Esophagus muscularis mucosa (tissue), 3 donors: ENCODE results near the gene USP24.

ENCODE experiments used
- POLR2AphosphoS5 ChIP-seq, 2 donors: sonication (generic); formaldehyde crosslinking; IDR thresholded peaks; one replicate each; pipeline ENCODE4 v1.6.1; 2017; ENCODE audit warnings: antibody characterized with exemption in 2 of 2
- TF ChIP-seq, protein P1 (sequence below), 3 experiments: fragments of 200-600 bp in 2 of 3; fragments of 450-650 bp in 1 of 3; sonication (generic) in 2 of 3; IDR thresholded peaks; one replicate each; pipeline ENCODE4 v1.5.1; 2017 to 2019; ENCODE audit warnings: antibody characterized with exemption in 3 of 3, mild to moderate bottlenecking in 2 of 3, moderate library complexity in 1 of 3

DNA sequence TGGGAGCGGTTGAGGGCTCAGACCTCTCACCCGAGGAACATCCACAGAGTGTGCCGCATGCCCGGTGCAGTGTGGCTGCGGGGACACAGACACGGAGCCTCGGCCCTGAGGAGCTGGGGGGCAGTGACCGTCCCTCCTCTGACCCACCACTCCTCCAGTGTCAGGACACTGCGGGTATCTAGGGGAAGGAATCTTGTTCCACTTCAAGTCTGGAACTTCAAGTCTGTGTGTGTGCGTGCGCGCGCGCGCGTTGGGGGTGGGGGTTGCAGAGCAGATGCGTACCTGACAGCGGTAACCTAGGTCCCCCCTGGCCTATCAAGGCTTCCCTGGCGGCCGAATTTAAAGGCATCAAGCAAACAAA lies 158.6 kb downstream of the USP24 start:
- TF ChIP-seq, protein P1, sequence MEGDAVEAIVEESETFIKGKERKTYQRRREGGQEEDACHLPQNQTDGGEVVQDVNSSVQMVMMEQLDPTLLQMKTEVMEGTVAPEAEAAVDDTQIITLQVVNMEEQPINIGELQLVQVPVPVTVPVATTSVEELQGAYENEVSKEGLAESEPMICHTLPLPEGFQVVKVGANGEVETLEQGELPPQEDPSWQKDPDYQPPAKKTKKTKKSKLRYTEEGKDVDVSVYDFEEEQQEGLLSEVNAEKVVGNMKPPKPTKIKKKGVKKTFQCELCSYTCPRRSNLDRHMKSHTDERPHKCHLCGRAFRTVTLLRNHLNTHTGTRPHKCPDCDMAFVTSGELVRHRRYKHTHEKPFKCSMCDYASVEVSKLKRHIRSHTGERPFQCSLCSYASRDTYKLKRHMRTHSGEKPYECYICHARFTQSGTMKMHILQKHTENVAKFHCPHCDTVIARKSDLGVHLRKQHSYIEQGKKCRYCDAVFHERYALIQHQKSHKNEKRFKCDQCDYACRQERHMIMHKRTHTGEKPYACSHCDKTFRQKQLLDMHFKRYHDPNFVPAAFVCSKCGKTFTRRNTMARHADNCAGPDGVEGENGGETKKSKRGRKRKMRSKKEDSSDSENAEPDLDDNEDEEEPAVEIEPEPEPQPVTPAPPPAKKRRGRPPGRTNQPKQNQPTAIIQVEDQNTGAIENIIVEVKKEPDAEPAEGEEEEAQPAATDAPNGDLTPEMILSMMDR (IDR thresholded peaks at IDR 0.05): no peak
- no peak for TF ChIP-seq POLR2AphosphoS5 (IDR thresholded peaks at IDR 0.05)
